Measurements from ENCODE around the gene NHS.

NHS gene

GRCh38 chrX:17689971-17690409 lies 315.0 kb downstream of the NHS start:
- DNase-seq, result no peak

- no peak for DNase-seq
Measured at GRCh38 chrX:17692709-17693346, 317.8 kb downstream of the NHS start.

GRCh38 chrX:17697191-17697590 lies 322.2 kb downstream of the NHS start:
- DNase-seq, result no peak

GRCh38 chrX:17700976-17701375 lies 326.0 kb downstream of the NHS start:
- no peak for DNase-seq

GRCh38 chrX:17703201-17703600 lies 328.2 kb downstream of the NHS start:
- DNase-seq, result no peak

GRCh38 chrX:17705211-17705610 lies 330.2 kb downstream of the NHS start:
- DNase-seq, result no peak

GRCh38 chrX:17706676-17707075 lies 331.7 kb downstream of the NHS start:
- no peak for DNase-seq

- DNase-seq, result no peak
Measured at GRCh38 chrX:17707731-17708130, 332.7 kb downstream of the NHS start.

GRCh38 chrX:17710871-17711301 lies 335.9 kb downstream of the NHS start:
- DNase-seq, result no peak

GRCh38 chrX:17713288-17713687 lies 338.3 kb downstream of the NHS start:
- no peak for DNase-seq

- DNase-seq, result no peak
Measured at GRCh38 chrX:17718649-17719165, 343.7 kb downstream of the NHS start.

GRCh38 chrX:17719711-17720110 lies 344.7 kb downstream of the NHS start:
- DNase-seq, result no peak

- no peak for DNase-seq
Measured at GRCh38 chrX:17721715-17722114, 346.7 kb downstream of the NHS start.

- DNase-seq, result no peak
Measured at GRCh38 chrX:17725181-17725580, 350.2 kb downstream of the NHS start.

GRCh38 chrX:17732138-17732783 lies 357.3 kb downstream of the NHS start:
- DNase-seq, result no peak

- DNase-seq, result no peak
Measured at GRCh38 chrX:17735406-17735805, 360.4 kb downstream of the NHS start.

- DNase-seq, result no peak
Measured at GRCh38 chrX:17736478-17736855, 361.5 kb downstream of the NHS start.

GRCh38 chrX:17736856-17737709 lies 362.1 kb downstream of the NHS start, which contains the start of gene SCML1:
Gene SCML1, plus strand, starts transcription at chrX:17737493. Its CDS starts 6,694 bp downstream, at chrX:17744187.
- peak; percentile 90 for DNase-seq

GRCh38 chrX:17737710-17737985 lies 362.6 kb downstream of the NHS start:
- no peak for DNase-seq

GRCh38 chrX:17737986-17738713 lies 363.1 kb downstream of the NHS start:
- no peak for DNase-seq

GRCh38 chrX:17738737-17739535 lies 363.9 kb downstream of the NHS start:
- no peak for DNase-seq

Measured in GOT3 (cell line).